ENCODE results near the gene CRTC2.
A peak's percentile ranks its signal among the peaks of the same experiment; 100 is the strongest.
"Not testable (repeated sequence)": the region's sequence is repeated elsewhere in the genome, so short reads cannot be mapped to it uniquely, and the experiment has no call there.

Gene CRTC2

DNA sequence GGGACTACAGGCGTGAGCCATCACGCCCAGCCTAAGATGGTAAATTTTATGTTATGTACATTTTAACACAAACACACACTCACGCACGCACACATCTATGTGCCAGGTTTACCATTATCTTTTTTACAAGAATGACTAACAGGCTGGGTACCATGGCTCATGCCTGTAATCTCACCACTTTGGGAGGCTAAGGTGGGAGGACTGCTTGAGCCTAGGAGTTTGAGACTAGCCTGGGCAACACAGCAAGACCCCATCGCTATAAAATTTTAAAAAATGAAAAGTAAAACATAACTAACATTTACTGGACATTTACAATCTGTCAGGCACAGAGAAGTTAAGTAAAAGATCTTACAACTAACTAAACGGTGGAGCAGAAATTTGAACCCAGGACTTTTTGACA, 50.3 kb downstream of the CRTC2 start:
- H3K27me3 ChIP-seq = no peaks in the 10 kb centered on the region
- TF ChIP-seq Cebpa-rat (IDR thresholded peaks at IDR 0.05) = no peak
- H3K36me3 ChIP-seq = peaks cover 31 to 87% (median 65%) of the 10 kb centered on the region in 11 experiments
- peaks cover 0 to 27% (median 7%) of the 10 kb centered on the region in 10 experiments; a peak in 14 of 20 replicates for H3K4me1 ChIP-seq
- no peak overlapping the region for H3K4me2 ChIP-seq
- no peak overlapping the region for H3K4me3 ChIP-seq
- H4K20me1 ChIP-seq = peaks cover 79 to 100% (median 99%) of the 10 kb centered on the region in 11 experiments
- no peak overlapping the region for H3K27ac ChIP-seq
- H3K9me3 ChIP-seq (replicated peaks in 1 of 11) = peaks cover 0 to 19% (median 11%) of the 10 kb centered on the region in 11 experiments; a peak in 16 of 22 replicates
- no peak overlapping the region for H3K9ac ChIP-seq

DNA sequence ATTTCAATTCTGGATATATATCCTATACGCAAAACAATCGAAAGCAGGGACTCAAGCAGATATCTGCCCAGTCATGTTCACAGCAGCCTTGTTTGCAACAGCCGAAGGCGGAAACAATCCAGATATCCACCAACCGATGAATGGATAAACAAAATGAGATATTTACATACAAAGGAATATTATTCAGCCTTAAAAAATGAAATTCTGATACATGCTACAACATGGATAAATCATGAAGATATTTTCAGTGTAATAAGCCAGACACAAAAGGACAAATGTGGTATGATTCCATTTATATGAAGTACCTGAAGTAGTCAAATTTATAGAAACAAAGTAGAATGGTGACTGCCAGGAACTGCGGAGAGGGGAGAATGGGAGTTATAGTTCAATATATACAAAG, 51.3 kb downstream of the CRTC2 start:
- H3K27ac ChIP-seq = no peak overlapping the region
- peaks cover 76 to 100% (median 99%) of the 10 kb centered on the region in 11 experiments for H4K20me1 ChIP-seq
- H3K4me1 ChIP-seq = peaks cover 0 to 25% (median 7%) of the 10 kb centered on the region in 10 experiments; a peak in 14 of 20 replicates
- TF ChIP-seq Cebpa-rat (IDR thresholded peaks at IDR 0.05) = no peak
- H3K4me2 ChIP-seq = no peak overlapping the region
- H3K9me3 ChIP-seq (replicated peaks in 1 of 11) = peaks cover 0 to 27% (median 15%) of the 10 kb centered on the region in 11 experiments; a peak in 16 of 22 replicates
- H3K9ac ChIP-seq = no peak overlapping the region
- no peak overlapping the region for H3K4me3 ChIP-seq
- H3K36me3 ChIP-seq = peaks cover 31 to 87% (median 67%) of the 10 kb centered on the region in 11 experiments
- no peaks in the 10 kb centered on the region for H3K27me3 ChIP-seq

DNA sequence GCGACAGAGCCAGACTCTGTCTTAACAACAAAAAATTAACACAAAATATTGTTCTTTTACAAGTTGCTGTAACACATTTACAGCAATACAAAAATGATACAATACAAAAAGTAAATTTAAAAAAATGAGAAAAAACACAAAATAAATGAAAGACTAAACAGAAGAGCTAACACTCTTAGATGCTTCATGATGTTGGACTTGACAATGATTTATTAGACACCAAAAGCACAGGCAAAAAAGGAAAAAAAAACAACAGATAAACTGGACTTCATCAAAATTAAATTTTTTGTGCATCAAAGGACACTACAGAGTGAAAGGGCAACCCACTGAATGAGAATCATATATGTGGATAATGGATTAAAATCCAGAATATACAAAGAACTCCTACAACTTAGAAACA, 52.0 kb downstream of the CRTC2 start:
- H3K27me3 ChIP-seq = no peaks in the 10 kb centered on the region
- peaks cover 70 to 100% (median 99%) of the 10 kb centered on the region in 11 experiments for H4K20me1 ChIP-seq
- H3K27ac ChIP-seq = peak overlapping the region in 1 of 11 experiments; percentile 48; a peak in 1 of 22 replicates
- H3K36me3 ChIP-seq = peaks cover 31 to 87% (median 70%) of the 10 kb centered on the region in 11 experiments
- 0 out of 22 replicates have a peak overlapping the region, but pooled peaks of 1 of the 11 experiments have one; percentile 24 for H3K9ac ChIP-seq
- no peak overlapping the region for H3K4me3 ChIP-seq
- H3K4me2 ChIP-seq = peak overlapping the region in 2 of 11 experiments; percentile 16 to 24; a peak in 1 of 22 replicates
- peaks cover 0 to 27% (median 15%) of the 10 kb centered on the region in 11 experiments; a peak in 16 of 22 replicates for H3K9me3 ChIP-seq (replicated peaks in 1 of 11)
- peaks cover 0 to 27% (median 8%) of the 10 kb centered on the region in 10 experiments; a peak in 14 of 20 replicates for H3K4me1 ChIP-seq
- TF ChIP-seq Cebpa-rat (IDR thresholded peaks at IDR 0.05) = no peak

DNA sequence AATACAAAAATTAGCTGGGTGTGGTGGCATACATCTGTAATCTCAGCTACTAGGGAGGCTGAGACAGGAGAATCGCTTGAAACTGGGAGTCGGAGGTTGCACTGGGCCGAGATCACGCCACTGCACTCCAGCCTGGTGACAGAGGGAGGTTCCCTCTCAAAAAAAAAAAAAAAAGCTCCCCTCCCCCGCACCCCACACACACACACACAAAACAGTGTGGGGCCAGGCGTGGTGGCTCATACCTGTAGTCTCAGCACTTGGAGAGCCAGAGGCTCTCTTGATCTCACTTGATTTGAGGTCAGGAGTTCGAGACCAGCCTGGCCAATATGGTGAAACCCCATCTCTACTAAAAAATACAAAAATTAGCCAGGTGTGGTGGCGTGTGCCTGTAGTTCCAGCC, 52.5 kb downstream of the CRTC2 start:
- H3K27me3 ChIP-seq, H3K4me3 ChIP-seq, H3K9ac ChIP-seq: not testable (repeated sequence)
- Histone ChIP-seq H3K36me3 (peaks cover 31 to 87% (median 75%) of the 10 kb centered on the region in 11 experiments), H3K9me3 (replicated peaks in 1 of 11) (peaks cover 0 to 27% (median 15%) of the 10 kb centered on the region in 11 experiments; a peak in 16 of 22 replicates), H3K27ac (peak overlapping the region in 1 of 11 experiments; percentile 48; a peak in 1 of 22 replicates), H3K4me2 (peak overlapping the region in 3 of 11 experiments; percentile 16 to 24 (median 22); a peak in 3 of 22 replicates), H3K4me1 (peaks cover 0 to 32% (median 9%) of the 10 kb centered on the region in 10 experiments; a peak in 14 of 20 replicates), H4K20me1 (peaks cover 65 to 100% (median 99%) of the 10 kb centered on the region in 11 experiments)

DNA sequence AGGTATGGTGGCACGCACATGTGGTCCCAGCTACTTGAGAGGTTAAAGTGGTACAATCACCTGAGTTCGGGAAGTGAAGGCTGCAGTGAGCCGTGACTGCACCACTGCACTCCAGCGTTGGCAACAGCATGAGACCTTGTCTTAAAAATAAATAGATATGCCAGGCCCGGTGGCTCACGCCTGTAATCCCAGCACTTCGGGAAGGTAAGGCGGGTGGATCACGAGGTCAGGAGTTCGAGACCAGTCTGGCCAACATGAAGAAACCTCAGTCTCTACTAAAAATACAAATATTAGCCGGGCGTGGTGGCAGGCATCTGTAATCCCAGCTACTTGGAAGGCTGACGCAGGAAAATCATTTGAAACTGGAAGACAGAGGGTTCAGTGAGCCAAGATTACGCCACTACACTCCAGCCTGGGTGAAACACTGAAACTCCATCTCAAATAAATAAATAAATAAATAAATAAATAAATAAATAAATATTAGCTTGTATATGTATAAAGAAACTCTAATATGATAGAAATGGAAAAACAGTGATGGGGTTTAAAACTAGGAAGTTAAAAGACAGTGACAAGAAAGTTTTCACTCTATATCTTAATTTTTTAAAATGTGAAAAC, 54.5 kb downstream of the CRTC2 start:
- Histone ChIP-seq H3K4me1 (peaks cover 0 to 34% (median 9%) of the 10 kb centered on the region in 10 experiments; a peak in 14 of 20 replicates), H3K9ac (no peak overlapping the region), H4K20me1 (peaks cover 74 to 100% (median 99%) of the 10 kb centered on the region in 11 experiments), H3K4me3 (no peak overlapping the region), H3K9me3 (replicated peaks in 1 of 11) (peaks cover 0 to 27% (median 15%) of the 10 kb centered on the region in 11 experiments; a peak in 16 of 22 replicates), H3K27ac (no peak overlapping the region; a peak in 1 of 22 replicates), H3K27me3 (no peaks in the 10 kb centered on the region), H3K4me2 (no peak overlapping the region), H3K36me3 (peaks cover 47 to 88% (median 80%) of the 10 kb centered on the region in 11 experiments)
- no peak for TF ChIP-seq Cebpa-rat (IDR thresholded peaks at IDR 0.05)

DNA sequence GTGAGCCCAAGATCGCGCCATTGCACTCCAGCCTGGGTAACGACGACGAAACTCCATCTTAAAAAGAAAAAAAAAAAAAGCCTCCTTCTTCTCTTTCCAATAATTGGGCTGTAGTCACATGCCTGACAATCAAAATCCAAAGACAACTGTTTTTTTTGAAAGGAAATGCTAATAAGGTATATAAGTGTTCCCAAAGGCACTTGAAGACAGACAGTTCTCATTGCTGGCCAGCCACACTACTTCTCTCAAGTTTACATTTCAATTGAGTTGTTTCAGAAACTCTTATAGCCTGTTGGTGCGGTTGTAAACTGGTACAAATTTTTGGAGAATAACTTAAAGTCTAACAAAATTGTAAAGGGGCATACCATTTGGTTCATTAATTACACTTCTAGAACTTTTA, 58.9 kb downstream of the CRTC2 start:
- Histone ChIP-seq H3K4me3 (no peak overlapping the region), H3K27ac (no peak overlapping the region)

More for the DNA sequence above, 58.9 kb downstream of the CRTC2 start:
- H3K9ac ChIP-seq = no peak overlapping the region
- peaks cover 0 to 29% (median 7%) of the 10 kb centered on the region in 10 experiments; a peak in 13 of 20 replicates for H3K4me1 ChIP-seq
- H4K20me1 ChIP-seq = peaks cover 63 to 100% (median 99%) of the 10 kb centered on the region in 11 experiments; a peak in 21 of 22 replicates
- no peak overlapping the region for H3K4me2 ChIP-seq
- H3K27me3 ChIP-seq = no peaks in the 10 kb centered on the region
- H3K9me3 ChIP-seq (replicated peaks in 1 of 11) = peaks cover 0 to 21% (median 9%) of the 10 kb centered on the region in 11 experiments; a peak in 16 of 22 replicates
- no peak for TF ChIP-seq Cebpa-rat (IDR thresholded peaks at IDR 0.05)
- H3K36me3 ChIP-seq = peaks cover 66 to 99% (median 88%) of the 10 kb centered on the region in 11 experiments
